ENCODE data around the gene TOM1L1. TPM values are rescaled to one million over a fixed set of nuclear protein-coding genes. Genes with fewer than 3 reads are reported as not detected.
A peak's percentile ranks its signal among the peaks of the same experiment; 100 is the strongest.

TOM1L1 gene, protein sequence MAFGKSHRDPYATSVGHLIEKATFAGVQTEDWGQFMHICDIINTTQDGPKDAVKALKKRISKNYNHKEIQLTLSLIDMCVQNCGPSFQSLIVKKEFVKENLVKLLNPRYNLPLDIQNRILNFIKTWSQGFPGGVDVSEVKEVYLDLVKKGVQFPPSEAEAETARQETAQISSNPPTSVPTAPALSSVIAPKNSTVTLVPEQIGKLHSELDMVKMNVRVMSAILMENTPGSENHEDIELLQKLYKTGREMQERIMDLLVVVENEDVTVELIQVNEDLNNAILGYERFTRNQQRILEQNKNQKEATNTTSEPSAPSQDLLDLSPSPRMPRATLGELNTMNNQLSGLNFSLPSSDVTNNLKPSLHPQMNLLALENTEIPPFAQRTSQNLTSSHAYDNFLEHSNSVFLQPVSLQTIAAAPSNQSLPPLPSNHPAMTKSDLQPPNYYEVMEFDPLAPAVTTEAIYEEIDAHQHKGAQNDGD
- total RNA-seq (2014; rRNA removed) (35.4 and 48.1 TPM in 2 replicates), Bru-seq, nascent RNA (percentile 92 among the genes with signal in this experiment), BruChase-seq, experiment 1, labeled RNA remaining after a 6-hour chase (percentile 83 among the genes with signal in this experiment), BruChase-seq, experiment 2, labeled RNA remaining after a 2-hour chase (percentile 88 among the genes with signal in this experiment)
- long read RNA-seq, transcript TOM1L1-203 (14 exons, 1,522 nt) = minor isoform, 5 of 172 reads
- long read RNA-seq, transcript TOM1L1-221 (16 exons, 2,507 nt) = major isoform, 51 of 172 reads
- long read RNA-seq, transcript TOM1L1-220 (10 exons, 1,849 nt) = minor isoform, 16 of 172 reads
- long read RNA-seq, partial matches to known transcripts = 7 of 172 reads
- long read RNA-seq, other reads (novel, unspliced or antisense) = 89 of 172 reads

DNA sequence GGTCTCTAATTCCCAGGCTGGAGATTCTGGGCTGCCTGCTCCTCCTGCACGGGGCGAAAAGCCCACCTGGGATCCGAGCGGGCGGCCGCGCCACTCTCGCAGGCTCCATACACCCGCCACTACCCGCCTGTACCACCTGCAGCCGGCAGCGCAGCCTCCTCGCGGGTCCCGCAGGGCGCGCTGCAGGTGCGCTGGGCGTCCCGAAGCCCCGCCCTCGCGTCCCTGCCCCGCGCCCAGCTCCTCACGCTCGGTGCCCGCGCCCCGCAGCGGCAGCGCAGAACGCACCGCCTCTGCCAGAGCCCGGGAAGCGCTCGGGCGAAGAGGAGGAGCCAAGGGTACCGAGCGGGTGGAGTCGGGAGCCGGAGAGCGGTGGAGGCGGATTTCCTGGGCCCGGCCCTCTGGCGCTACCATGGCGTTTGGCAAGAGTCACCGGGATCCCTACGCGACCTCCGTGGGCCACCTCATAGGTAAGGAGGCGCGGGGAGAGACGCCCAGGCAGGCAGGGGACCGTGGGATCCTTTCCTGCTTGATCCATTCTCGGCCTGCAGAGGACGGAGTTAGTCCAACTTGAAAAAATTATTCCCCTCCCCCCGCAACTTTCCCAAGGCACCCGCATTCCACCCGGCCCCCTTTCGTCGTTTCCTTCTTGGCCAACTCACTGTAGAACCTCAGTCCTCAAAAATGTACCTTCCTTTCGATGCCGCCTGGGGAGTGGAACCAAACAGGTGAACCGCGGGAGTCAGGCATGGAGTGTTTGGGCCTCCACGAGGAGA, at the start of gene TOM1L1:
Gene TOM1L1 (plus strand): TSS at position 396 of the 773 bp plus-strand sequence. CDS start 14 bp downstream, at position 410.
- H3K9ac ChIP-seq (ENCODE audit: low read length) = peak within 1 kb of the TSS; percentile 76
- no peaks in the 10 kb centered on the region for H3F3A ChIP-seq (ENCODE audit: low read length, unreplicated experiment)
- H3K79me2 ChIP-seq (ENCODE audit: low read length) = peaks cover 15% of the 10 kb centered on the region; the same call in 1 of the 2 replicates
- no peak within 1 kb of the TSS; the same call in 1 of the 2 replicates for H3K4me2 ChIP-seq (ENCODE audit: low read length)
- intact Hi-C loops (cut with micrococcal nuclease) = loop anchor here (1.0 to 10.0 kb wide), 2 partner anchors 68 to 444 kb away; partner anchors contain the start of genes COX11 and STXBP4
- ChIA-PET CTCF (interaction anchor here (1.2 kb wide), 1 partner anchor 12 kb away, joined by 3 read pairs; no protein-coding TSS in a partner anchor), POLR2A (ENCODE audit: unreplicated experiment) (no interaction called here)
- H3K9me3 ChIP-seq (ENCODE audit: low read length) = no peaks in the 10 kb centered on the region
- no peaks in the 10 kb centered on the region for H3K27me3 ChIP-seq (ENCODE audit: low read length)
- ATAC-seq (peak; percentile 90), DNase-seq (peak; percentile 96)
- H3K4me1 ChIP-seq (ENCODE audit: insufficient read depth, low read length) = peaks cover 6% of the 10 kb centered on the region
- TF ChIP-seq, protein P1, sequence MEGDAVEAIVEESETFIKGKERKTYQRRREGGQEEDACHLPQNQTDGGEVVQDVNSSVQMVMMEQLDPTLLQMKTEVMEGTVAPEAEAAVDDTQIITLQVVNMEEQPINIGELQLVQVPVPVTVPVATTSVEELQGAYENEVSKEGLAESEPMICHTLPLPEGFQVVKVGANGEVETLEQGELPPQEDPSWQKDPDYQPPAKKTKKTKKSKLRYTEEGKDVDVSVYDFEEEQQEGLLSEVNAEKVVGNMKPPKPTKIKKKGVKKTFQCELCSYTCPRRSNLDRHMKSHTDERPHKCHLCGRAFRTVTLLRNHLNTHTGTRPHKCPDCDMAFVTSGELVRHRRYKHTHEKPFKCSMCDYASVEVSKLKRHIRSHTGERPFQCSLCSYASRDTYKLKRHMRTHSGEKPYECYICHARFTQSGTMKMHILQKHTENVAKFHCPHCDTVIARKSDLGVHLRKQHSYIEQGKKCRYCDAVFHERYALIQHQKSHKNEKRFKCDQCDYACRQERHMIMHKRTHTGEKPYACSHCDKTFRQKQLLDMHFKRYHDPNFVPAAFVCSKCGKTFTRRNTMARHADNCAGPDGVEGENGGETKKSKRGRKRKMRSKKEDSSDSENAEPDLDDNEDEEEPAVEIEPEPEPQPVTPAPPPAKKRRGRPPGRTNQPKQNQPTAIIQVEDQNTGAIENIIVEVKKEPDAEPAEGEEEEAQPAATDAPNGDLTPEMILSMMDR (conservative IDR thresholded peaks at IDR 0.05; ENCODE audit: low read depth, low read length) = peak; percentile 37
- TF ChIP-seq EZH2phosphoT487 (IDR thresholded peaks at IDR 0.05; ENCODE audit: borderline replicate concordance, low read length) (no peak), EZH2 (IDR thresholded peaks at IDR 0.05; ENCODE audit: low read length, unreplicated experiment) (no peak)
- peaks cover 3% of the 10 kb centered on the region; the same call in 1 of the 2 replicates for H4K20me1 ChIP-seq (ENCODE audit: low read length)
- peaks cover 8% of the 10 kb centered on the region; the same call in 1 of the 2 replicates for H3K36me3 ChIP-seq (ENCODE audit: low read depth, low read length)
- BruUV-seq (replicated peaks) = TSS peak; percentile 63
- H3K27ac ChIP-seq (ENCODE audit: low read length) = peak within 1 kb of the TSS; percentile 67
- no peaks in the 10 kb centered on the region for H3K9me2 ChIP-seq (replicated peaks; ENCODE audit: low read length)
- H2AFZ ChIP-seq (ENCODE audit: low read length) = peak within 1 kb of the TSS; percentile 86
- H3K4me3 ChIP-seq (ENCODE audit: low read length) = no peak within 1 kb of the TSS; the same call in none of the 2 replicates

DNA sequence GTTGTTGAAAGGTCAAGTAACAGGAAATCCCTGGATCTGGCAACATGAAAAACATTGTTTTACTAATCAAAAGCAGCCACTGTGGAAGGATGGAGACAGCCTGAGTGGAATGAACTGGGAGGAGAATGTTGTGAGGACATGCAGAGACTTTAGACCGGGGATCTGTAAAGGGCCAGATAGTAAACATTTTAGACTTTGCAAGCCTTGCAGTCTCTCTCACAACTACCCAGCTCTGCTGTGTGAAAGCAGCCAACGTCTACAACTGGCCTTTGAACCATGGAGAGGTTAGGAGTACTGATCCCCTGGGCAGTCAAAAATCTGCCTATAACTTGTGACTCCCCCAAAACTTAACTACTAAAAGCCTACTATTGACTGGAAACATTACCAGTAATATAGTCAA, 41.5 kb upstream of the TOM1L1 start:
- Histone ChIP-seq H3K4me3 (ENCODE audit: low read length) (no peak overlapping the region), H3K4me1 (ENCODE audit: insufficient read depth, low read length) (no peaks in the 10 kb centered on the region), H3K9ac (ENCODE audit: low read length) (no peak overlapping the region), H3K9me3 (ENCODE audit: low read length) (no peaks in the 10 kb centered on the region), H3K36me3 (ENCODE audit: low read depth, low read length) (no peaks in the 10 kb centered on the region), H2AFZ (ENCODE audit: low read length) (no peak overlapping the region), H3K27me3 (ENCODE audit: low read length) (peaks cover 14% of the 10 kb centered on the region; the same call in 1 of the 2 replicates), H4K20me1 (ENCODE audit: low read length) (no peaks in the 10 kb centered on the region), H3K9me2 (replicated peaks; ENCODE audit: low read length) (no peaks in the 10 kb centered on the region), H3K27ac (ENCODE audit: low read length) (no peak overlapping the region), H3K79me2 (ENCODE audit: low read length) (no peaks in the 10 kb centered on the region), H3F3A (ENCODE audit: low read length, unreplicated experiment) (no peaks in the 10 kb centered on the region), H3K4me2 (ENCODE audit: low read length) (no peak overlapping the region)
- no TSS peak for BruUV-seq (replicated peaks)
- TF ChIP-seq, protein P1 (conservative IDR thresholded peaks at IDR 0.05; ENCODE audit: low read depth, low read length) = no peak
- TF ChIP-seq EZH2phosphoT487 (IDR thresholded peaks at IDR 0.05; ENCODE audit: borderline replicate concordance, low read length) = no peak
- no peak for TF ChIP-seq EZH2 (IDR thresholded peaks at IDR 0.05; ENCODE audit: low read length, unreplicated experiment)
- intact Hi-C loops (cut with micrococcal nuclease) = no loop called here
- DNase-seq = no peak
- CTCF ChIA-PET = no interaction called here
- POLR2A ChIA-PET (ENCODE audit: unreplicated experiment) = no interaction called here
- ATAC-seq = no peak

All from PC-3 (cell line).